GM21423 (cell line): ENCODE measurements around the gene GATAD2A.

Experiments used
- ATAC-seq: cut with Tn5 transposase; IDR thresholded peaks from one replicate; pipeline ENCODE4 v1.9.1; 2021; ENCODE audit warnings: mild to moderate bottlenecking, moderate library complexity; ENCODE audit not compliant: unreplicated experiment

Gene GATAD2A

DNA sequence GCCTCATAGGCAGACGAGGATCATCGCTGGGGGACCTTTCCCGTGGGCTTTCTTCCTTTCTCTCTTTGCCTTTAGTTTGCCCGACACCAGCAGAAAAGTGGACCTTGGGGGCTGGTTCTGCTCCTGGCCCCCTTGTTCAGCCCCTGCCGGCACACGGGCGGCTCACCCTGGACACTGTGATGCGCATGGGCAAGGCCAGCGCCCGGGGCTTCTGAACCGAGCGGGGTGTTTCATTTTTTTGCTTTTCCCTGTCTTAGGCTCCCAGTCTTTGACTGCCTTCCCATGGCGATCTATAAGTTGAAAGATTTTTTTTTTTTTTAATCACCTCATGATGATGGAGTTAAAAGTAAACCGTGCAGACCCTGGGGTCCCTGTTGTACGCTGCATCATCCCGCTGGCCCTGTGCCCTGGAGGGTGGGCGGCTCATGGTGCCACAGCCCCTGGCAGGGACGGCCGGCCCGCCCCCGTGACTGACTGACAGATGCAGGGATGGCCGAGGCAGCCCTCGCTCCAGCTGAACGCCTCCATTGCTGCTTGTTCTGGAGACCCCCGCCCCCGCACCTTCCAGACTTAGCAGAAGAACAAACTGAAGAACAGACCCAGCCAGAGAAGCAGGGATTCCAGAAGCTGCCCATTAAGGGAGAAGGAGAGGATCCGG is 100.3 kb downstream of the GATAD2A start:
- no peak for ATAC-seq

DNA sequence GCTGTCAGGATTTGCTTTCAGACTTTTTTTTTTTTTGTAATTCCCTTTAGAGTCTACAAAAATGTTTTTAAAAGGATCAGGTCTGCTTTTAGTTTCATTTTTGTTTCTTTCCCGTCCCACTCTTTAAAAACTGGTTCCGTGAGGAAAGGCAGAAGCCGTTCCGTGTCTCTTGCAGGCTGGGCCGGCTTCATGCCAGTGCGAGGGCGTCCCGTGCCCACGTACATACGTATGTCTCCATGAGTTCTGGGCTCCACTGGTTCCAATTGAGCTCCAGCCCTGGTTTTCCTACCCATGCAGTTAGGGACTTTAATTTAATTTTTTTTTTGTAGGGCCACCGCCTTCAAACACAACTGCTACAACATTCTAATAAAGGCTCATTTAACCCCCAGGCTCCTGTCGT is 101.1 kb downstream of the GATAD2A start:
- no peak for ATAC-seq

DNA sequence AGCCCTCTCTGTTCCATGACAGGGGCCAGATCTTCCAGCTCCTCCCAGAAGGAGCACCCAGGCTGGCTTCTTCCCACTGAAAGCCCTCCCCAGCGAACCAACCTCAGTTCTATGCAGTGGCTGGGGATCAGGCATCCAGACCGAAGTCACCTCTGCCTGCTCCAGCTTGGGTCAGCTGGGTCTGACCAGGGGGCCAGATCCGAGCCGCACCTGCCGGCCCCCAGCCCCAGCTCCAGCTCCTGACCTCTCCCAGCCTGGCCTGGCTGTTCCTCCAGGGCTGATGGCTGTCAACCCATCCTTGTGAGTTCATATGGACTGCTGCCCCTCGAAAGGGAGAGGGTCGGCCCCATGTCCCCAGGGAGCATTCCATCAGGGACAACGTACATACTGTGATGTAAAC is 101.9 kb downstream of the GATAD2A start:
- no peak for ATAC-seq

GRCh38 chr19:19508217-19508616 is 102.7 kb downstream of the GATAD2A start:
- no peak for ATAC-seq

GRCh38 chr19:19510432-19510831 is 105.0 kb downstream of the GATAD2A start:
- no peak for ATAC-seq

DNA sequence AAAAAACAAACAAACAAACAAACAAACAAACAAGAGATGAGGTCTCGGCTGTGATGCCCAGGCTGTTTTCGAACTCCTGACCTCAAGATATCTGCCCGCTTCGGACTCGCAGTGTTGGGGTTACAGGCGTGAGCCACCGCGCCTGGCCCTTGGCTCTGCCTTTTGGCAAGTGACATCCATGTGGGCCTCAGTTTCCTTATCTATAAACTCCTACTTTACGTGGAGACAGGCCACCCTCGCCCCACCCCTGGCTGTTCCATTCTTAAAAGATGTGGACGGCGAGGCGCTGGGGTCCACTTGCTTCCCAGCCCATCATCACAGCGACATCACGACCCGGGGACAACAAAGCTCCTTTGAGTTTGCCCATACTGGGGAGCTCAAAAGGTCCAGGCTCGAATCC is 108.2 kb downstream of the GATAD2A start:
- ATAC-seq: no peak

DNA sequence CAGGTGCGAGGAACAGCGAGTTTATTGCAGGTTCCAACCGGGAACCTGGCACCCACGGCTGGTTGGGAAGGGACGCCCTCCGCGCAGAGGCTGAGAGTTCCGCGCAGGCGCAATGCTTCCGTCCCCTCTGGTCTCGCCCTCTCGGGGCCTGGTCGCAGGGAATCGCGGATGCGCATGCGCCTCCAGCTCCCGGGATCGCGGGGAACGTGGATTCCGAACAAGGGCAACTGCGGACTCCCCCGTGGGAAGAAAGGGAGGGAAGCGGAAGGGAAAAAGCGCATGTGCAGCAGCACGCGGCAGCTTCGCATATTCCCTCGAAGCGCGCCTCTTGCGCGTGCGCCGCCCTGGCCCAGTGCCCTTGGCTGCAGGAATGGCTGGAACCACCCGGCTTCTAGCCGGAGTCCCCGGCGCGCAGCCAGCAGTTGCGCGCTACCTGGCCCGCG is 108.8 kb downstream of the GATAD2A start:
- no peak for ATAC-seq

DNA sequence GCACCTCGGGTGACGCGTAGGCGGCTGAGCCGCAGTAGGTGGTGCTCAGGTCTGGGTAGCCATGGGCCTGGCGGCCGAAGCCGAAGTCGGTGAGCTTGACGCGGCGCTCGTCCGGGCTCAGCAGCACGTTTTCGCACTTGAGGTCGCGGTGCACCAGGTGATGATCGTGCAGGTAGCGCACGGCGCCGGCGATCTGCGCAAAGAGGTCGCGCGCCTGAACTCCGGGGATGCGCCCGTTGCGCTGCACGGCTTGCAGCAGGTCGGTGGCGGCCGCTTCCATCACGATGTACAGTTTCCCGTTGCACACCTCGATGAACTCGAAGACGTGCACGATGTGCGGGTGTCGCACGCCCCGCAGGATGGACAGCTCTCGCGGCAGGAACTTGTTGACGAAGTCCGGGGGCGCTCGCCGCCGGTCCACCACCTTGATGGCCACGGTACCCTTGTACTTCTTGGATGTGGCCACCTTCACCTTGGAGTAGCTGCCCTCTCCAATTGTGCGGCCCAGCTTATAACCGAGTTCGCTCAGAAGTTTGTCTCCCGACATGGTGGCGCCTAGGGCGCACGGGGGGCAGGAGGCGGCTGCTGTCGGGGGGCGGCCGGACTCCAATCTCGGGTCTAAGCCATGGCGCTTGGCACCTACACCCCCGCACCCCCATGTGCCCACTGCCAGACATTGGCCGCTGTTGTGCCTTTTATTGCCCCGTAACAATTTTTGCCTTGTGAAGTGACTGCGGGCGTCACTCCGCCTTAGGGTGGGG is 109.6 kb downstream of the GATAD2A start, which contains the start of gene TSSK6:
TSS of gene TSSK6 (minus strand) at position 668 of the 761 bp plus-strand sequence. CDS start at position 547, 121 bp downstream.
- no peak for ATAC-seq

GRCh38 chr19:19515642-19516519 is 110.4 kb downstream of the GATAD2A start, which contains the start of gene NDUFA13:
NDUFA13 (plus strand) TSS chr19:19516225; CDS start chr19:19516239, 14 bp downstream.
- ATAC-seq: peak; percentile 89

DNA sequence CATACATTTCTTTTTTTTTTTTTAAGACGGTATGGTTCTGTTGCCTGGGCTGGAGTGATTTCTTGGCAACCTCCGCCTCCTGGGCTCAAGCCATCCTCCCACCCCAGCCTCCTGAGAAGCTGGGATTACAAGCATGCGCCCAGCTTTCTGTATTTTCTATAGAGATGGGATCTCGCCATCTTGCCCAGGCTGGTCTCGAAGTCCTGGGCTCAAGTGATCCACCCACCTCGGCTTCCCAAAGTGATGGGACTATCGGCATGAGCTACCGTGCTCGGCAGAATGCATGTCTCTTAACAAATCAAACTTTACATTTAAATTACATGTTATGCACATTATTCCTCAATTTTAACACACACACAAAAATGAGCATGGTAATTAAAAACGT is 111.8 kb downstream of the GATAD2A start:
- no peak for ATAC-seq

GRCh38 chr19:19520989-19521388 is 115.5 kb downstream of the GATAD2A start:
- ATAC-seq: no peak

DNA sequence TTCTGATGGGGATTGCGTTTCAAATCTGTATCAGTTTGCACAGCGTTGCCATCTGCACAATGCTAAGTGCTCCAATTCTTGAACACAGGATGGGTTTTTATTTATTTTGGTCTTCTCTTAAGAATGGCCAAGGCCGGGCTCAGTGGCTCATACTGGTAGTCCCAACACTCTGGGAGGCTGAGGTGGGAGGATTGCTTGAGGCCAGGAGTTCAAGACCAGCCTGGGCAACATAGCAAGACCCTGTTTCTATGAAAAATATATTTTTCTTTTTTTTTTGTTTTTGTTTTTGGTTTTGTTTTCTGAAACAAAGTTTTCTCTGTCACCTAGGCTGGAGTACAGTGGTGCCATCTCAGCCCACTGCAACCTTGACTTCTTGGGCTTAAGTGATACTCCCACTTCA is 117.7 kb downstream of the GATAD2A start:
- no peak for ATAC-seq

DNA sequence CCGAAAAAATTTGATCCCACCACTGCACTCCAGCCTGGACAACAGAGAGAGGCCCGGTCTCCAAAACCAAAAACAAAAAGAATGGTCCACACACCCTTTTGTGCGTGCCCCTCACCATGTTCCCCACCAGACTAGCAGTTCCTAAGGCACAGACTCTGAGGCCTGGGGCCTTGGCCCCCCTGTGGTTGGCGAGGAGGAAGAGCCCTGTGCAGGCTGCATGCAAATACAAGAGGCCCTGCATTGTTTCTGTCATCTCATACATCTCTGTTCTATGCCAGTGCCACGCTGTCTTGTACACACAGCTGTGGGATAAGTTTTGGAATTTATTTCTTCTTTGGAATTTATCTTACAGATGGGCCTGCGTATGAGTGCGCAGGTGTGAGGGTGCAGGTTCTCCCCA is 118.6 kb downstream of the GATAD2A start:
- no peak for ATAC-seq

- no peak for ATAC-seq
Observed at GRCh38 chr19:19525611-19526380, 120.3 kb downstream of the GATAD2A start.

DNA sequence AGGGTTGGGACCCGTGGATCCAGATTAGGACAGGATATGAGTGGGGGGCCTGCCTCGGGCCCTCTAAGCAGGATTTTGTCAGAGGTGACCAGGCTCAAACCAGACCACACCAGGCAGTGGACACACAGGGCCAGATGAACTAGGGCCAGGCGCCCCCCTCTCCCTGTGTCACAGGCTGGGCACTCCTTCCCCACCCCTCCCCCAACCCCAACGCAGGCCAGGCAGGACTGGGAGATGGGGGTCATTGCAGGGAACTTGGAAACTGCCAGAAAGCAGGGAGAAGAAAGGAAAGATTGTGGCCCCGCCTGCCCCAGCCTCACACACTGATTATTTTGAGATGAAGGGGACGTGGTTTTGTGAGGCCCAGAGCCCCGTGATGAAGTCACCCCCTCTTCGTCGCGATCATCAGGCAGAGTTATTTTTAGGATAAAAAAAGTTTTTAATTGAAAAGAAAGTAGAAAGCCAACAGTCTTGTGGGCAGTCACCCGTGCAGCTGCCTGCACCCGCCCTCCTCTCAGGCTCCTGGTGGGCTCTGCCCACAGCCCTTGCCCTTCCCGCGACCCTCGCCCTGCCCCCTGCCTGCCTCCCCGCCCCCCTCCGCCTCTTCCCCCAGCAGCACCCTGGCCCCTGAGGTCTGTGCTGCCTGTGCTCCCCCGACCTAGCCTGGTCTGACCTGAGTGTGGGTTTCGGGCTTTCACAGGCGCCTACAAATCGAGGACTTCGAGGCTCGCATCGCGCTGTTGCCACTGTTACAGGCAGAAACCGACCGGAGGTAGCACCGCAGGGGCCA is 121.3 kb downstream of the GATAD2A start:
- ATAC-seq: no peak

- no peak for ATAC-seq
Observed at GRCh38 chr19:19527371-19527656, 121.8 kb downstream of the GATAD2A start.

DNA sequence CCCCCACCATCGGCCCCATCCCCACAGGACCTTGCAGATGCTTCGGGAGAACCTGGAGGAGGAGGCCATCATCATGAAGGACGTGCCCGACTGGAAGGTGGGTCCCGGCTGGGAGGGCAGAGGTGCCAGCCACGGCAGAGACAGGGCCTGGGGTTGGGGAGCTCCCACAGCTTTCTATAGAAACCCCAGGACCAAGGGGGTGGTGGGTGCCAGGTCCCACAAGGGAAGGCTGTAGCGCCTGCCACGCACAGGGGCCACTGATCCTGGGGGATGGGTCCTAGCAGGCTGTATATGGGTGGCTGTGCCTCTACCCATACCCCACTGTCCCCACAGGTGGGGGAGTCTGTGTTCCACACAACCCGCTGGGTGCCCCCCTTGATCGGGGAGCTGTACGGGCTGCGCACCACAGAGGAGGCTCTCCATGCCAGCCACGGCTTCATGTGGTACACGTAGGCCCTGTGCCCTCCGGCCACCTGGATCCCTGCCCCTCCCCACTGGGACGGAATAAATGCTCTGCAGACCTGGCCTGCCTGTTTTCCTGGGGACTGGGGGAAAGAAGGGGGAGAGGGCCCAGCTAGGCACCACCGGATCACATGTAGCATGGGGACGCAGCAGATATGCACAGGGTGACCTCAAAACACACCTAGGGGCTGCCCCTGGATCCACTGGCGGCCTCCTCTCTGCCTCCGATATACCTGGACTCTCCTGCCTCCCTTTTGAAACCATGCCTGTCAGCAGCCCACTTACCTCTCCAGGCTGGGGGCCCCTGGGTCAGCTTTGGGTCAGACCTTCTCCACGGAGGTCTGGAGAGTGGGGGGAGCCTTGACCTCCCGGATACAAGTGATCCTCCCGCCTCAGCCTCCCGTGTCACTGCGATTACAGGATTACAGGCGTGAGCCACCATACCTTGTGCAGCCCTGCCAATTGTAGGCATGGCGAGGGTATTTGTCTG is 122.5 kb downstream of the GATAD2A start:
- ATAC-seq: no peak

DNA sequence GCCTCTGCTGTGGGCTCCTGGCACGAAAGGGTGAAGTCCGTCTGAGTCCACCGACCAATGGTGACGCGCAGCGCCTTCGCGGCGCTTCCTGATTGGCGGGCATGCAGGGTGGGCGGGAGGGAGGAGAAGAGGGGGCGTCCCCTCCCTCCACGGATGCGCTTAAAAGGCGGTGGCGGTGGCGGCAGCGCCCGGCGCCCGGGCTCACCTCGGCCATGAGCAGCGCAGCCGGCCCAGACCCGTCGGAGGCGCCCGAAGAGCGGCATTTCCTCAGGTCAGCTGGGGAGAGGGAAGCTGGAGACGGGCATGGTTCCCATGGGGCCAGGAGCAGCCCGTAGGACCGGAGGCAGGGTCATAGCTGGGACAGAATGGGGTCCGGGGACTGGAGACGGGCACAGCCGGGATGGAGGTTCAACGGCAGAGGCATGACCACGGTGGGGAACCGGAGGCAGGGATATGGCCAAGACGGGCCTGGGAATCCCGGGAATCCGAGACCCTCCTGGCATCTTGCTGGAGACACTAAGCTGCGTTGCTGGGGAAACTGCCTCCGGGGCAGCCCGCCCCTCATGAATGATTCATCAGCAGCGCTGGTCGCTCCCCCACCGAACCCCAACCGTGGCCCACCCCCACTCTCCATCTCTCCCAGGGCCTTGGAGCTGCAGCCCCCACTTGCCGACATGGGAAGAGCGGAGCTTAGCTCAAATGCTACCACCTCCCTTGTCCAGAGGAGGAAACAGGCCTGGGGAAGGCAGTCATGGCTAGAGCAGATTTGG is 123.4 kb downstream of the GATAD2A start, which contains the start of gene YJEFN3:
TSS of gene YJEFN3 (plus strand) at position 191 of the 770 bp plus-strand sequence. CDS start at position 213, 22 bp downstream.
- ATAC-seq: no peak
